Fibroblast of the aortic adventitia (primary cell): Measurements from ENCODE around the gene IQSEC1. TPM values are rescaled to one million over a fixed set of nuclear protein-coding genes. Genes with fewer than 3 reads are reported as not detected.

Source experiments
- DNase-seq: peaks from one replicate; pipeline ENCODE4 v3.0.0-alpha.2; 2010; ENCODE audit warnings: low read depth
- H3K4me3 ChIP-seq: 2 replicates; pipeline ENCODE4 v1.5.1; 2011; ENCODE audit warnings: low read depth, mild to moderate bottlenecking, control low read depth, low read length, moderate library complexity
- total RNA-seq: library from RNA; depleted of rRNA; stranded (reverse); fragments of >200 nt; gene quantifications from 2 replicates; pipeline ENCODE4 v1.2.3, GENCODE V29; 2012; ENCODE audit warnings: low replicate concordance
- TF ChIP-seq, protein P1 (sequence below): IDR thresholded peaks from 2 replicates; pipeline ENCODE4 v1.5.1; 2011; ENCODE audit warnings: mild to moderate bottlenecking, low read length, control low read depth, inconsistent platforms; ENCODE audit not compliant: insufficient read depth

The IQSEC1 gene
- total RNA-seq, 1 donor, result 15.9 TPM

DNA sequence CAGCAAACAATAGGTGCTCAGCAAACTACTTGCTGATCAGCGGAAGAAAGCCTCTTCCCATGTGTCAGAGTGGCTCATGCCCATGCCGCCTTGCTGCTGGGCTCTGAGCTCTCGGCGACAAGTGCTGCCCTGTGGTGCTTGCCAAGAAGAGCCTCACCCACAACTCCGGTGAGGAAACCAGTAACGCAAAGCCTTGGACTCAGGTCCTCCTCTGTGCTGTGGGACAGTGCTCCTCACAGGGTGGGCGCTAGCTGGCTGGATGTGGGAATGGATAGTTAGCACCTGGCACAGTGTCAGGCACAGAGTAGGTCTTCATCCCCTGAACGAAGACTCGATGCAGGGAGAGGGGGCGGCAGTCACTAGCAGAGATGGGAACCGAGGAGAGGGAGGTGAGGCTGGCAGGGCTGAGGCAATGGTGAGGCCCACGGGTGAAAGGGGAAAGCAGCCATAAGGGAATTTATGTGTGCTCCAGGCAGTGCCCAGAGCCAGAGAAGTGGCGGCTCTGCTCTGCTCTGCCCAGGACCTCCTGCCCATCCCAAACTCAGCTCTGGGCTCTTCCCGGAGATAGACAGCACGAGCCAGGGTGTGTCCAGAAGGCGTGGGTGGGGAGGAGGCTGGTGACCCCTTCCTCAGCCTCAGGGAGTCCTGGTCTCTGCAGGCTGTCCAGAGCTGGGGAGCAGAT lies 55.7 kb downstream of the IQSEC1 start:
- H3K4me3 ChIP-seq, result no peak overlapping the region
- TF ChIP-seq, protein P1, sequence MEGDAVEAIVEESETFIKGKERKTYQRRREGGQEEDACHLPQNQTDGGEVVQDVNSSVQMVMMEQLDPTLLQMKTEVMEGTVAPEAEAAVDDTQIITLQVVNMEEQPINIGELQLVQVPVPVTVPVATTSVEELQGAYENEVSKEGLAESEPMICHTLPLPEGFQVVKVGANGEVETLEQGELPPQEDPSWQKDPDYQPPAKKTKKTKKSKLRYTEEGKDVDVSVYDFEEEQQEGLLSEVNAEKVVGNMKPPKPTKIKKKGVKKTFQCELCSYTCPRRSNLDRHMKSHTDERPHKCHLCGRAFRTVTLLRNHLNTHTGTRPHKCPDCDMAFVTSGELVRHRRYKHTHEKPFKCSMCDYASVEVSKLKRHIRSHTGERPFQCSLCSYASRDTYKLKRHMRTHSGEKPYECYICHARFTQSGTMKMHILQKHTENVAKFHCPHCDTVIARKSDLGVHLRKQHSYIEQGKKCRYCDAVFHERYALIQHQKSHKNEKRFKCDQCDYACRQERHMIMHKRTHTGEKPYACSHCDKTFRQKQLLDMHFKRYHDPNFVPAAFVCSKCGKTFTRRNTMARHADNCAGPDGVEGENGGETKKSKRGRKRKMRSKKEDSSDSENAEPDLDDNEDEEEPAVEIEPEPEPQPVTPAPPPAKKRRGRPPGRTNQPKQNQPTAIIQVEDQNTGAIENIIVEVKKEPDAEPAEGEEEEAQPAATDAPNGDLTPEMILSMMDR, result no peak
- DNase-seq, result no peak

DNA sequence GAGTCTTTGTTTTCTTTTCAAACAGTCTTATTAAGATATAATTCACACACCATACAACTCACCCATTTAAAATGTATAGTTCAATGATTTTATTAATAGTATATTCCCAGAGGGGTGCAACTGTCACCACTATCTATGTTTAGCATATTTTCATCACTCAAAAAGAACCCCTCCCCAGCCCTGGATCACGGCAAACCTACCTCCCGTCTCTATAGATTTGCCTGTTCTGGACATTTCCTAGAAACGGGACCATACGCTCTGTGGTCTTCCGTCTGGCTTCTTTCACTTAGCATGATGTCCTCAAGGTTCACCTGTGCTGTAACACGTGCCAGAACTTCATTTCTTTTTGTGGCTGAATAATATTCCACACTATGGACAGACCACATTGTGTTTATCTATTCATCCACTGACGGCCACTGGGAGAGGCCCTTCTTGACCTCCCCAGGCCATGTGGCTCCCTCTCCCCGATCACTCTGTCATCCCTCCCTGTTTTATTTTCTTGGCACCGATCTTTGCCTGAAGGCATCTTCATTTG lies 56.4 kb downstream of the IQSEC1 start:
- no peak overlapping the region for H3K4me3 ChIP-seq
- DNase-seq, result no peak
- TF ChIP-seq, protein P1, result no peak

DNA sequence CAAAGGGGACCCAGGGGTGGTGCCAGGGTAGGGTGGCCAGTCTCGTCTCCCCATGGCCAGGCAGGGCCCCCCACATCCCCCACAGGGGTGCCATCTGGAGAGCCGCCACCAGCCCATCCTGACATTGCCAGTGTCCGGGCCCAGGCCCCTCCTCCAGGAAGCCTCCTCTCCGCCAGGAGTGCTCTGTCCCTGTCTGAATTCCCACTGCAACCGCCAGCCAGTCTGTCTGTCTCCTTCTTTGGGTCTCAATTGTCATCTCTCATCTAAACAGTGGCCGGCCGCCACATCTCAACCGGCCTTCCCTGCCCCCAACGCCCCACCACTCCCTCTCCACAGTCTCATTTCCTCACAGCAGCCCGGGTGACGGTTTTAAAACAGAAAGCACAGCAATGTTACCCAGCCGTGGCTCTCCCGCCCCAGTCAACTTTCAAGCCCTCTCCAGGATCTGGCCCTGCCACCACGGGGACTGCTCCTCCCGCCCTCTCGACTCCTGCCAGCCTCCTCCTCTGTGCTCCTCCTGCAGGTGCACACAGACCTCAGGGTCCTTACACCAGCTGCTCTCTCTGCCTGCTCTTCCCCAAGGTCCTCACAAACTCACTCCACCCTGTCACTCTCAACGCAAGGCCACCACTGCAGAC lies 57.0 kb downstream of the IQSEC1 start:
- H3K4me3 ChIP-seq, result no peak overlapping the region
- no peak for DNase-seq
- TF ChIP-seq, protein P1, result no peak

DNA sequence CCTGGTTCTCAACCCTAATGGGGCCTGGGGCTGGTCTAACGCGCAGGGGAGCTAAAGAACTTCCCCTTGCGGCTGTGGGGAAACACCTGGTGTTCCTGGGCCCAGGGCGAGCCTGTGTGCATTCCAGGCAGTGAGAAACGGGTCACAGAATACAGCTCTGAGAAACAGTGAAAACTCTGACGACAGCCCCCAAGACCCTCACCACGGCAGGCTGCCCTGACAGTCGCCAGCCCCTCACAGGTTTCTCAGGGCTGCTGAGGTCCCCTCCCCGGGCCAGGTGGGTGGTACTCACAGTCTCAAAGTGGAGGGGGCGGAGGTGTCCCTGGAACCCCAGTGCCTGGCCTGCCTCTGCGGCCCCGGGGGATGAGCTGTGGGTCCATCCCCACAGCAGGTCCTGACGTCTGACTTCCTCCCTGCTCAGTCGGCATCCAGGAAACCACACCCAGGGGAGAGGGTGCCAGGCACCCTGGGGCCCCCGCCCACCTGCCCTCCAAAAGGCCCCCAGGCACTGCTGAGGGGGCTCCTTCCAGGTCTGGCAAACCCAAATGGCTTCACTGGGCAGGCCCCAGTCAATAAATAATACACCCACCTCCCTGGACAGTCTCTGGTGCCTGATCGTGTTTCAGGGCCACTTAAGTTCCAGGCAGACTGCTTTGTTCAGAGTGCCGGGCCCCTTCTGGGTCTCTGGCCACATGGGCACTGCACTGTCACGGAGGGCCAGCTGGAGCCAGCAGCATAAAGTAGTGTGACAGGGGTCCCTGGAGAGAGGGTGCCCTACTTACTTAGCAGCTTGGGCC lies 57.7 kb downstream of the IQSEC1 start:
- TF ChIP-seq, protein P1, result no peak
- no peak for DNase-seq

DNA sequence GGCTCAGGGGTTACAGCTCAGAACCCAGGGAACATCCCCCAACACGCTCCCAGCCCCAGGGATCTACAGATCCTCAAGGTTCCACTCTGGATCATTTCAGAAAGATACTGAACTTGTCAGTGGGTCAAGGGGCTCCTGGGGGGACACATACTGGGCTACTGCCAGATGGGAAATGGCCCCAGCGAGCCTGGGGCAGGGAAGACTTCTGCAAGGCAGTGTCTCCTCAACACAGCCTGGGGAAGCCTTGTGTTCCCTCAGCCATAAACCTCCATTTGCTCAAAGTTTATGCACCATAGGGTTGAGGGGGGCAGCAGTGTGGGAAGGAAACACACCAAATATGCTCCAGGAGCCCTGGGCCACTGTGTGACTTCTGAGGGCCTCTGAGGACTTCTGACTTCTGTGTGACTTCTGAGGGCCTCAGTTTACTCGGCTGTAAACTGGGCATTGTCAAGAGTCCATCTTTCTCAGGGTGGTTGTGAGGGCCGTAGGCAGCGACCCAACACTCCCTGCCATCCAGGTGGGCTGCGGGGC lies 58.4 kb downstream of the IQSEC1 start:
- DNase-seq, result no peak
- TF ChIP-seq, protein P1, result no peak
- no peak overlapping the region for H3K4me3 ChIP-seq

More for the DNA sequence above, 57.7 kb downstream of the IQSEC1 start:
- H3K4me3 ChIP-seq, result no peak overlapping the region

DNA sequence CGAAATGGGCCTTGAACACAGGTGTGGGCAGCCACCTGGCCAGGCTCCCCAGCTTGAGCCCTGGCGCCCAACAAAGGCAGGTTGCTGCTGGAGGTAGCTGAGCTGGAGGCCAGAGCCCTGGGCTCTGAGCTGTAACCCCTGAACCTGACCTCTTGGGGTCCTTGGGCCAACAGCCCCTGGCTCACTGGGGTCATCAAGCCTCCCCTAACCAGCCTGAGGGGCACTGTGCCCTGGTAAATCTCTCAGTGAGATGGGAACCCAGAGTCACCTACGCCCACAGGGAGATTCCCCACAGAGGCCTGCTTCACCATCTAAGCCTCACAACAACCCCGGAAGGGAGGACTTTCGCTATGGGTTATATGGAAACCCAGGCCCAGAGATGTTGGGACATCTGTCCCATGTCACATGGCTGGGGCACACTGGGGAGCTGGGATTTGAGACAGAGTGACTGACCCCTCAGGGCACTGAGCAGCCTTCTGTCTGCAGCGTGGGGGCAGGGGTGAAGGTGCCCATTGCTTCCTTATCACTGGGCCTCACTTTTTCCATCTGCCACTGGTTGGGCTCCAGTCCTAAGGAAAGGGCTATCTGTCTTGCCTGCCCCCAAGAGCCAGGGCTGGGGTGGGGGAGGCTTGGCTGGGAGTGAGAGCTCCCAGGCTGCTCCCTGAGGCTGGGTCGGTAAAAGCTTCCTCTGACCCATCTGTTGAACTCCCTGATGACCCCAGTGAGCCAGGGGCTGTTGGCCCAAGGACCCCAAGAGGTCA lies 59.1 kb downstream of the IQSEC1 start:
- H3K4me3 ChIP-seq, result no peak overlapping the region
- no peak for DNase-seq
- TF ChIP-seq, protein P1, result no peak
